WI38 (cell line): ENCODE data around the gene ST6GALNAC6.

ENCODE experiments used
- H3K4me3 ChIP-seq: 2 replicates; pipeline ENCODE4 v1.5.1; 2011; ENCODE audit warnings: low read depth, mild to moderate bottlenecking, control low read depth, low read length
- TF ChIP-seq, protein P1 (sequence below): IDR thresholded peaks from 2 replicates; pipeline ENCODE4 v1.5.1; 2012; ENCODE audit warnings: low read depth, mild to moderate bottlenecking, control low read depth, low read length

ST6GALNAC6 gene

DNA sequence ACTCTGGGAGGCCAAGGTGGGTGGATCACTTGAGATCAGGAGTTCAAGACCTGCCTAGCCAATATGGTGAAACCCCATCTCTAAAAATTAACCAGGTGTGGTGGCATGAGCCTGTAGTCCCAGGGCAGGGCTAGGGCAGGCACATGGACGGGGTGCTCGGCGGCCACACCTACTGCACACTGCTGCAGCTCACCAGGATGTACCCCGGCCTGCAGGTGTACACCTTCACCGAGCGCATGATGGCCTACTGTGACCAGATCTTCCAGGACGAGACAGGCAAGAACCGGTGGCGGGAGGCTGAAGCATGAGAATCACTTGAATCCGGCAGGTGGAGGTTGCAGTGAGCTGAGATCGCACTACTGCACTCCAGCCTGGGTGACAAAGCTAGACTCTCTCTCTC lies 14.3 kb upstream of the ST6GALNAC6 start:
- H3K4me3 ChIP-seq, result no peak overlapping the region
- TF ChIP-seq, protein P1, sequence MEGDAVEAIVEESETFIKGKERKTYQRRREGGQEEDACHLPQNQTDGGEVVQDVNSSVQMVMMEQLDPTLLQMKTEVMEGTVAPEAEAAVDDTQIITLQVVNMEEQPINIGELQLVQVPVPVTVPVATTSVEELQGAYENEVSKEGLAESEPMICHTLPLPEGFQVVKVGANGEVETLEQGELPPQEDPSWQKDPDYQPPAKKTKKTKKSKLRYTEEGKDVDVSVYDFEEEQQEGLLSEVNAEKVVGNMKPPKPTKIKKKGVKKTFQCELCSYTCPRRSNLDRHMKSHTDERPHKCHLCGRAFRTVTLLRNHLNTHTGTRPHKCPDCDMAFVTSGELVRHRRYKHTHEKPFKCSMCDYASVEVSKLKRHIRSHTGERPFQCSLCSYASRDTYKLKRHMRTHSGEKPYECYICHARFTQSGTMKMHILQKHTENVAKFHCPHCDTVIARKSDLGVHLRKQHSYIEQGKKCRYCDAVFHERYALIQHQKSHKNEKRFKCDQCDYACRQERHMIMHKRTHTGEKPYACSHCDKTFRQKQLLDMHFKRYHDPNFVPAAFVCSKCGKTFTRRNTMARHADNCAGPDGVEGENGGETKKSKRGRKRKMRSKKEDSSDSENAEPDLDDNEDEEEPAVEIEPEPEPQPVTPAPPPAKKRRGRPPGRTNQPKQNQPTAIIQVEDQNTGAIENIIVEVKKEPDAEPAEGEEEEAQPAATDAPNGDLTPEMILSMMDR, result no peak

DNA sequence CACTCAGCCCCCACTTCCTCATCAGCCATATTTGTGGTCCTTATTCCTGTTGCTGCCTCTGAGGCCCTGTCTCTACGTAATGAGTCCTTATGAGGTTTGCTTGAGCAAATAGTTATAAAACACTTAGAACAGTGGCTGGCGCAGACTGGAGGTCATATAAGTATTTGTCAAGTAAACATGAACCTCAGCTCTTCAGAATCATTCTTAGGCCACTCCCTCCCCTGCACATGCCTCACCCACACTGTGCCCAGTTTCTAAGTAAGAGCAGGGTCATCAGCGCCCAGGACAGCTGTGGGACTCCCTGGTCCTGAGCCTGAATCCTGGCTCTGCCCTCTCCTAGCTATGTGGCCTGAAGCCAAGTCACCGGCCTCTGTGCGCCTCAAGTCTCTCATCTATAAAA lies 13.5 kb upstream of the ST6GALNAC6 start:
- TF ChIP-seq, protein P1, result no peak
- no peak overlapping the region for H3K4me3 ChIP-seq

DNA sequence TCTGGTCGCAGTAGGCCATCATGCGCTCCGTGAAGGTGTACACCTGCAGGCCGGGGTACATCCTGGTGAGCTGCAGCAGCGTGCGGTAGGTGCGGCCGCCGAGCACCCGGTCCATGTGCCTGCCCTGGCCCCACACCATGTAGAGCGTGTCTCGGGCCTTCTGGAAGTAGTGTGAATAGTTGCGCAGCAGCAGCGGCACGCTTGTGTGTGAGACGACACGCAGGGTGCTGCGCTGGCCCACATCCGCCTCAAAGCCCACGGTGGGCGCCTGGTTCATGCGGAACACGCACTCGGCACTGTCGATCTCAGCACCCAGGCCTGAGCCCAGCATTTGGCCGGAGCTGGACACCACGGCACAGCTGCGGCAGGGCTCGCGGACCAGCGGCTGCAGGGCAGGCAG lies 12.9 kb upstream of the ST6GALNAC6 start:
- TF ChIP-seq, protein P1, result no peak

DNA sequence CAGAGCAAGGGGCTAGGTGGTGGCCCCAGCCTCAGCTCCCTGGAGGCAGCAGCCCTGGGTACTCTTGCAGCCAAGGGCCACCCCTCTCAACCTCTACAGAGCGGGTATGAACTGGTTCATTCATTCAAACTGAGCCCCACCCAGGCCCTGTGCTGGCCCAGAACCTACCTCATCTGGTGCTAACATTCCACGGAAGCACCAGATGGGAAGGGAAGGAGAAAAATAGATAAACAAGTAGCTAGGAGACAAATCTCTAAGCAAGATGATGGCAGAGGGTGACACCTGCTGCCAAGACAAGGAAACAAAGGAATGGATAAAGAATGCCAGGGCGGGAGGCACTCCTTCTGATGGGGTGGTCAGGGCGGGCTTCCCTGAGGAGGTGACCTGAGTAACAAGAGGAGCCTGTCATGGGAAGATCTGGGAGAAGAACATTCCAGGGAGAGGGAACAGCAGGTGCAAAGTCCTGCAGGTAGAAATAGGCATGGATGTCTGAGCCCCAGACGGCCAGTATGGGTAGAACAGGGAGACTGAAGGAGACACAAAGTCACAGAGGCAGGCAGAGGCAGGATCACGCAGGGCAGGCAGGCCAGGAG lies 11.3 kb upstream of the ST6GALNAC6 start:
- TF ChIP-seq, protein P1, result no peak
- H3K4me3 ChIP-seq, result no peak overlapping the region

More for the DNA sequence above, 12.9 kb upstream of the ST6GALNAC6 start:
- no peak overlapping the region for H3K4me3 ChIP-seq

DNA sequence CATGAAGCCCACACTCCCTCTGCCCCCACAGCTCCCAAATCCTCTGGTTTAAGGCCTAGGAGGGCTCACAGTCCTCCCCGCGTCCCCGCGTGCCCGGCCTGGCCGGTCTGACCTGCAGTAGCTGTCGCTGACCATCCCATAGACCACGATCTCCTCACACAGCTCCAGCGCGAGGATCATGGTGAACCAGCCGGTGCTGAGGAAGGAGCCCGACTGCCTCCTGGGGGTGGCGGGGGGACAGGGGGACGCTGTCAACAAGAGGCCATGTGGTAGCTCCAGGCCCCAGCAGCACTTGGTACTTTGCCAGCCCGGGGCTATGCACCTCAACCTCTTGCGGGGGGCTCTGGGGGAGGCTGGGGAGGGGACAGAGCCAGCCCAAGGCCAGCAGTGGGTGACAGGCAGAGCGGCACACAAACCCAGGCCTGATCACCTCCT lies 10.5 kb upstream of the ST6GALNAC6 start:
- TF ChIP-seq, protein P1, result no peak
- no peak overlapping the region for H3K4me3 ChIP-seq

DNA sequence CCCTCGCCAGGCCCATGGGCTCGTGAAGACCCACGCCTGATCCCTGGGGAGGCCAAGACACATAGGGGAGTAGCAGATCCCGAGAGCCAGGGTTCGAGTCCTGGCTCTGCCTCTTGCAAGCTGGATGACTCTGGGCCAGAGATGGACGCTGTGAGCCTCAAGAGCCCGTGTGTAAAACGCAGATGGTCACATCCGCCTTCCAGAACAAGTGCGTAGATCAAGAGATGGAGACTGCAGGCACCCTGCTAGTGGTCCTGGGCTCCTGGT lies 9.2 kb upstream of the ST6GALNAC6 start:
- TF ChIP-seq, protein P1, result no peak
- no peak overlapping the region for H3K4me3 ChIP-seq

DNA sequence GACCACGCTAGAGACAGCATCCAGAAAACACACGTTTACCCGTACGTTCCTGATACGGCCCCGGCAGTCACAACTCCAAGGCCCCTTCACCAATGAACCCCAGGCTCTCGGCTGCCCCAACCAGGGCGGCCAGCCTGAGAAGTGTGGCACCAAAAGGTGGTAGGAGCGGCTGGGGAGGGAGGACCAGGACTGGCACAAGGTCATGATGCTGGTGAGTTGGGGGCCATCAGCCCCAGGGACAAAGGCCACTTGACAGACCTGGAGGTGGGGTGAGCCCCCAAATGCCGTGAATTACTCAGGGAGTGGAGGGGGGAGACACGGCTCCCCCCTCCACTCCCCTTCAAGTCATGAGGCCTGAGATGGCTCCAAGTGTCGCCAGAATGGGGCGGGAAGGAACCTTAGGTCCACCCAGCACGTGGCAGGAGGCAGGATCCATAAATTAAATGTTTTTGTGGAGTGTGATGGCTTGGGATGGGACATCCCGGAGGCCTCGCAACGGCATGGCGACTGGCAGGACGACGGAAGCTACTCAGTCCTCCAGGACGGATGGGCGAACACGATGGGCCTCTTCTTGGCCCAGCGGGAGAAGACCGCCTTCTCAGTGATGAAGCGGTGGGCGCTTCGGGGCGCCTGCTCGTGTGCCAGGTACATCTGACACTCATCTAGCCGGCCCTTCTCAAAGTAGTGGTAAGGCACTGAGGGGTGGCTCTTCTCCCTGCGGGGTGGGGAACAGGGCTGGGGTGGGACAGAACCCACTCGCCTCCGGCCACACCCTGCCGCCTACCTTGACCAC lies 8.7 kb upstream of the ST6GALNAC6 start:
- TF ChIP-seq, protein P1, result no peak
- no peak overlapping the region for H3K4me3 ChIP-seq
